Measurements from ENCODE around the gene KRTAP10-2.

KRTAP10-2 gene

DNA sequence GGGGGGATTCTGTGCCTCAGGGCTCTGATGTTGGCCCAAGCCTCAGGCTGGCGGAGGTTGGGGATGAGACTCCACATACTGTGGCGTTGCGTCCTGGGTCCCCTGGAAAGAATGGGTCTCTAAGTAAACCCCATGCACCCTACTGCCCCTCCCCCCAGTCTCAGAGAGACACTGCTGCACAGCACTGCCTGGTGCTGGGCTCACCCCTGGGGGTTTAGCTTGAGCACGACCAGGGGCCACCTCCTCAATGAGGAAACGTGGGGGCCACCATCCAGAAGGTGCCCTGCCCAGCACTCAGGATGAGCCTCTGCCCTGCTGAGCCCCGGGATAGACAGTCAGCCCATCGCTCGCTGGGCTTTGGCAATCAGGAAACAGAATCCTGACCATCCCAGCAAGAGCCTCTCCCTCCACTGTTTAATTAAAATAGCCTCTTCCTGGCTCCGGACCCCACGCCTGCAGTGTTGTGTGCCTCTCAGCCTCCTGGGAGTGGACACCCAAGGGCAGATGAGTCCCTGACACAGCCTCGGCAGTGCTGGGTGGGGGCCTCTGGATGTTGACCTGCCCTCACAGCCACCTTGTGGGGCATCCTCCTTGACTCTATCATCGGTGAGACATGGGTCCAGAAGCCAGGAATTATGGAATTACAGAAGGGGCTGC lies 18.7 kb upstream of the KRTAP10-2 start:
- no peak overlapping the region for H3K27ac ChIP-seq
- ChIA-PET POLR2A (ENCODE audit: low non-redundant PET) (no interaction called here), CTCF (interaction anchor here (0.6 kb wide), 1 partner anchor 380 kb away, joined by 3 read pairs; no protein-coding TSS in a partner anchor)
- TF ChIP-seq CTCF (conservative IDR thresholded peaks at IDR 0.05; ENCODE audit: low read depth): no peak
- DNase-seq (ENCODE audit: low spot score): no peak

GRCh38 chr21:44568667-44569556 lies 17.6 kb upstream of the KRTAP10-2 start:
- ChIA-PET CTCF (no interaction called here), POLR2A (ENCODE audit: low non-redundant PET) (no interaction called here)
- TF ChIP-seq CTCF (conservative IDR thresholded peaks at IDR 0.05; ENCODE audit: low read depth): no peak
- no peak for DNase-seq (ENCODE audit: low spot score)
- no peak overlapping the region for H3K27ac ChIP-seq

GRCh38 chr21:44568261-44568660 lies 17.0 kb upstream of the KRTAP10-2 start:
- DNase-seq (ENCODE audit: low spot score): no peak
- ChIA-PET POLR2A (ENCODE audit: low non-redundant PET) (no interaction called here), CTCF (no interaction called here)
- no peak overlapping the region for H3K27ac ChIP-seq
- no peak for TF ChIP-seq CTCF (conservative IDR thresholded peaks at IDR 0.05; ENCODE audit: low read depth)

GRCh38 chr21:44567481-44568171 lies 16.3 kb upstream of the KRTAP10-2 start:
- TF ChIP-seq CTCF (conservative IDR thresholded peaks at IDR 0.05; ENCODE audit: low read depth): no peak
- ChIA-PET CTCF (no interaction called here), POLR2A (ENCODE audit: low non-redundant PET) (no interaction called here)
- DNase-seq (ENCODE audit: low spot score): no peak
- no peak overlapping the region for H3K27ac ChIP-seq

GRCh38 chr21:44566403-44566802 lies 15.1 kb upstream of the KRTAP10-2 start:
- CTCF ChIA-PET: no interaction called here

More at GRCh38 chr21:44566403-44566802, 15.1 kb upstream of the KRTAP10-2 start:
- no peak overlapping the region for H3K27ac ChIP-seq
- TF ChIP-seq CTCF (conservative IDR thresholded peaks at IDR 0.05; ENCODE audit: low read depth): no peak
- POLR2A ChIA-PET (ENCODE audit: low non-redundant PET): no interaction called here
- no peak for DNase-seq (ENCODE audit: low spot score)
